K562 (cell line): ENCODE measurements around the gene NCKAP1. TPM values are rescaled to one million over a fixed set of nuclear protein-coding genes. Genes with fewer than 3 reads are reported as not detected.
A peak's percentile ranks its signal among the peaks of the same experiment; 100 is the strongest.

Experiments used
- BRF2 ChIP-seq: IDR thresholded peaks from 3 replicates; pipeline ENCODE4 v1.6.1; 2011; ENCODE audit warnings: borderline replicate concordance, mild to moderate bottlenecking; ENCODE audit not compliant: insufficient read length, insufficient read depth
- CTCF ChIP-seq, 3 experiments: IDR thresholded peaks in 2 of 3; conservative IDR thresholded peaks in 1 of 3; 2 replicates each; pipeline ENCODE4 v1.5.1; 2011 to 2012; ENCODE audit warnings: low read length in 3 of 3, mild to moderate bottlenecking in 3 of 3, control low read depth in 2 of 3, improper control_type of control experiment in 1 of 3, inconsistent platforms in 1 of 3, low read depth in 1 of 3, mixed read lengths in 1 of 3, moderate library complexity in 1 of 3; ENCODE audit not compliant: insufficient read depth in 2 of 3
- FOXA3 ChIP-seq, 2 experiments: fragments of 450-650 bp in 1 of 2; sonication (generic) in 1 of 2; formaldehyde crosslinking; IDR thresholded peaks in 1 of 2; conservative IDR thresholded peaks in 1 of 2; 2 replicates each; pipeline versions ENCODE4 v1.4.0 to v1.8.0; 2020 to 2022; ENCODE audit warnings: mild to moderate bottlenecking in 2 of 2, missing genetic modification reagents in 1 of 2
- HMBOX1 ChIP-seq: sonication (generic); IDR thresholded peaks from 2 replicates; pipeline ENCODE4 v1.6.1; 2016
- MBD1 ChIP-seq: fragments of 250-450 bp; sonication (Bioruptor Pico); IDR thresholded peaks from 2 replicates; pipeline ENCODE4 v1.8.0; 2022; ENCODE audit warnings: inconsistent platforms
- RAD21 ChIP-seq, 2 experiments: fragments of 250-450 bp in 1 of 2; fragments of 450-650 bp in 1 of 2; sonication (Bioruptor Pico) in 1 of 2; formaldehyde crosslinking in 1 of 2; IDR thresholded peaks in 1 of 2; conservative IDR thresholded peaks in 1 of 2; 2 replicates each; pipeline versions ENCODE4 v1.4.0 to v1.8.0; 2020 to 2022; ENCODE audit warnings: mild to moderate bottlenecking in 2 of 2, moderate library complexity in 1 of 2
- RBM14 ChIP-seq: fragments of 200-400 bp; formaldehyde crosslinking; IDR thresholded peaks from 2 replicates; pipeline ENCODE4 v1.6.1; 2018; ENCODE audit warnings: low read depth, mild to moderate bottlenecking, low read length, moderate library complexity, borderline replicate concordance; ENCODE audit not compliant: insufficient read depth
- SMC3 ChIP-seq: conservative IDR thresholded peaks from 2 replicates; pipeline ENCODE4 v1.6.1; 2011; ENCODE audit warnings: low read depth, low read length, improper control_type of control experiment; ENCODE audit not compliant: insufficient read depth
- polyA plus RNA-seq, 8 experiments: library from polyadenylated mRNA; depleted of rRNA in 4 of 8; stranded (reverse) in 5 of 8; unstranded in 3 of 8; fragments of >200 nt; fragmentation: Nextera tagmentation in 2 of 8; fragmentation: Illumina TruSeq in 1 of 8; extraction: Ambion mirVana in 2 of 8; extraction: Trizol in 1 of 8; gene quantifications; 2 replicates each; pipeline versions ENCODE4 v1.2.1 to v1.2.3, GENCODE V29; 2011 to 2014; ENCODE audit warnings: inconsistent platforms in 1 of 8, missing spikeins in 1 of 8
- total RNA-seq, 7 experiments: library from RNA; depleted of rRNA in 6 of 7; stranded (reverse); fragments of >200 nt in 6 of 7; fragmentation: Illumina TruSeq in 2 of 7; extraction: Trizol in 2 of 7; gene quantifications; 2 replicates each; pipeline versions ENCODE4 v1.2.1 to v1.2.3, GENCODE V29; 2011 to 2021; ENCODE audit warnings: low replicate concordance in 1 of 7

Gene NCKAP1
- total and polyA plus RNA-seq, 9 of the 15 experiments (the other 6 are each of a cell fraction or from before 2014, with no cell fraction given), result 34.0 to 153 (median 88.7) TPM

GRCh38 chr2:182870227-182870626, 168.0 kb downstream of the NCKAP1 start (continued):
- TF ChIP-seq BRF2 (no peak), HMBOX1 (peak; percentile 62; the same call in 1 of the 2 replicates), FOXA3 (CRISPR knock-in tag; conservative IDR thresholded peaks at IDR 0.05 in 1 of 2, IDR thresholded peaks at IDR 0.05 in 1 of 2) (no peak), MBD1 (no peak), SMC3 (peak; percentile 59; the same call in 1 of the 2 replicates), RBM14 (no peak), RAD21 (CRISPR knock-in tag; conservative IDR thresholded peaks at IDR 0.05 in 1 of 2, IDR thresholded peaks at IDR 0.05 in 1 of 2) (peak in 1 of 2 experiments; percentile 71; a peak in 3 of 4 replicates), CTCF (IDR thresholded peaks at IDR 0.05 in 2 of 3, conservative IDR thresholded peaks at IDR 0.05 in 1 of 3; ENCODE audit: insufficient read depth in 2 of 3, low read depth in 1 of 3, low read length in 3 of 3) (peak; percentile 84 to 90 (median 86))
